ENCODE data around the gene EEPD1.

- TF ChIP-seq, protein P1, sequence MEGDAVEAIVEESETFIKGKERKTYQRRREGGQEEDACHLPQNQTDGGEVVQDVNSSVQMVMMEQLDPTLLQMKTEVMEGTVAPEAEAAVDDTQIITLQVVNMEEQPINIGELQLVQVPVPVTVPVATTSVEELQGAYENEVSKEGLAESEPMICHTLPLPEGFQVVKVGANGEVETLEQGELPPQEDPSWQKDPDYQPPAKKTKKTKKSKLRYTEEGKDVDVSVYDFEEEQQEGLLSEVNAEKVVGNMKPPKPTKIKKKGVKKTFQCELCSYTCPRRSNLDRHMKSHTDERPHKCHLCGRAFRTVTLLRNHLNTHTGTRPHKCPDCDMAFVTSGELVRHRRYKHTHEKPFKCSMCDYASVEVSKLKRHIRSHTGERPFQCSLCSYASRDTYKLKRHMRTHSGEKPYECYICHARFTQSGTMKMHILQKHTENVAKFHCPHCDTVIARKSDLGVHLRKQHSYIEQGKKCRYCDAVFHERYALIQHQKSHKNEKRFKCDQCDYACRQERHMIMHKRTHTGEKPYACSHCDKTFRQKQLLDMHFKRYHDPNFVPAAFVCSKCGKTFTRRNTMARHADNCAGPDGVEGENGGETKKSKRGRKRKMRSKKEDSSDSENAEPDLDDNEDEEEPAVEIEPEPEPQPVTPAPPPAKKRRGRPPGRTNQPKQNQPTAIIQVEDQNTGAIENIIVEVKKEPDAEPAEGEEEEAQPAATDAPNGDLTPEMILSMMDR (IDR thresholded peaks at IDR 0.05) = no peak
- TF ChIP-seq EZH2 (IDR thresholded peaks at IDR 0.05) = no peak
Measured at GRCh38 chr7:36107926-36108631, 45.0 kb upstream of the EEPD1 start.

Data from neural progenitor cell (in vitro differentiated cells).